Activated T-helper 9 cell treated with anti-CD3 and anti-CD28 coated beads, Interleukin-2, amount 50 U/mL, for 16 hours (primary cell): ENCODE measurements around the gene GALNT16.
"Not testable (repeated sequence)": the region's sequence is repeated elsewhere in the genome, so short reads cannot be mapped to it uniquely, and the experiment has no call there.

Experiments used
- DNase-seq: peaks from one replicate; pipeline ENCODE4 v3.0.0-alpha.2; 2020; ENCODE audit warnings: low read depth

GALNT16 gene

GRCh38 chr14:69285661-69286255 is 25.8 kb downstream of the GALNT16 start:
- no peak for DNase-seq

- DNase-seq: no peak
These were observed 27.4 kb downstream of the GALNT16 start for GRCh38 chr14:69287098-69288010.

GRCh38 chr14:69288011-69288771 is 28.2 kb downstream of the GALNT16 start:
- no peak for DNase-seq

- no peak for DNase-seq
These were observed 29.2 kb downstream of the GALNT16 start for GRCh38 chr14:69288956-69289705.

- no peak for DNase-seq
These were observed 30.0 kb downstream of the GALNT16 start for GRCh38 chr14:69289811-69290520.

DNA sequence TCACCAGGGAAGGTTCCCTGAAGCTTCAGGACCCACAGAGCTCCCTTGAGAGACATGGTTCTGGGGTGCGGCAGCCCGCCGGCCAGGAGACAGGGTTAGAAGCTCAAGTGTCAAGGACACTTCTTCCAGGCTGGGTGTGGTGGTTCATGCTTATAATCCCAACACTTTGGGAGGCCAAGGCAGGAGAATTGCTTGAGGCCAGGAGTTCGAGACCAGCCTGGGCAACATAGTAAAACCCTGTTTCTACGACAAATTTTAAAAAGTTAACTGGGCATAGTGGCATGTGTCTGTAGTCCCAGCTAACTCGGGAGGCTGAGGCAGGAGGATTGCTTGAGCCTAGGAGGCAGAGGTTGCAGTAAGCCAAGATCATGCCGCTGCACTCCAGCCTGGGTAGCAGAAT is 30.9 kb downstream of the GALNT16 start:
- not testable (repeated sequence) for DNase-seq

- DNase-seq: no peak
These were observed 31.4 kb downstream of the GALNT16 start for GRCh38 chr14:69291396-69291795.

GRCh38 chr14:69291891-69292561 is 32.1 kb downstream of the GALNT16 start:
- no peak for DNase-seq

DNA sequence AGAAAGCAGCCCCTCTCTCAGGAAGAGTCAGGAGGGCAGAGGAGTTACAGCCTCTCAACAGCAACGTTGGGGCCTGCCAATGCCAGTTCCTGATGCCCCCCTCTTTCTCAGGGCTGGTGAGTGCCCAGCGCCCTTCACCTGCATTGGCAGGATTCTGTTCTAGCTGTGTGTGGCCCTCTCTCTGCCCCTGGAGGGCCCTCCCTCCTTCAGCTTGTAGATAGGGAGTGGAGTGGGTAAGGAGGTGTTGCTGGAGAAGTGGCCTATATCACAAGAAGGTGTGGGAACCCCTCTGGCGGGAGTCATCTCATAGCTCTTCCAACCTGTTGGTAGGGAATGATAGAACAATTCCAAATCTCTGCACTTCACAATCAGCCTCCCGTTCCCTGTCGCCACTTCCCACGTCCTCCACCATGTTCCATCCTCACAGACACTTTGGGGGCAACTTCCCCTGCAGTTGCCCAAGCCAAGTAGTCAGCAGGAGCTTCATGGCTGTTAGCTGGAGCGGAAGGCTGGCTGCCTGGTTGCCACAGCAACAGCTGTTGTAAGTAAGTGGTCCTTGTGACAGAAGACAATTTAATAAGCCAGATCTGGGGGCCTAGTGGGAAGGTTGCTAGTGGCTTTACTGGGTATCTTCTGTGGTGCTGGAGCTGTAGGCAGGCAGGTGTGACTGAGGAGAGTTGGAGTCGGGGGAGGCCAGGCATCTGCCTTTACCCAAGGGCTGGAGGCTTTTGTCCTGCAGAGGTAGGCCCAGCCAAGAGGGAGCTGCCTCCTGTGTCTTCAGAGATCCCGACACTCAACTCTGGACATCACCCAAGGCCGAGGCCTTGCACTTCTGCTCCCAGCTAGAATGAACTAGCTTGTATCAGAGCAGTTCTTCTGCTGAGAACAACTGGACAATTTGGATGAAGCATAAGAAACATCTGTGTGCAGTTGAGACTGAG is 38.4 kb downstream of the GALNT16 start:
- no peak for DNase-seq

GRCh38 chr14:69299286-69300035 is 39.5 kb downstream of the GALNT16 start:
- DNase-seq: no peak

- DNase-seq: no peak
These were observed 40.8 kb downstream of the GALNT16 start for GRCh38 chr14:69300601-69301221.

DNA sequence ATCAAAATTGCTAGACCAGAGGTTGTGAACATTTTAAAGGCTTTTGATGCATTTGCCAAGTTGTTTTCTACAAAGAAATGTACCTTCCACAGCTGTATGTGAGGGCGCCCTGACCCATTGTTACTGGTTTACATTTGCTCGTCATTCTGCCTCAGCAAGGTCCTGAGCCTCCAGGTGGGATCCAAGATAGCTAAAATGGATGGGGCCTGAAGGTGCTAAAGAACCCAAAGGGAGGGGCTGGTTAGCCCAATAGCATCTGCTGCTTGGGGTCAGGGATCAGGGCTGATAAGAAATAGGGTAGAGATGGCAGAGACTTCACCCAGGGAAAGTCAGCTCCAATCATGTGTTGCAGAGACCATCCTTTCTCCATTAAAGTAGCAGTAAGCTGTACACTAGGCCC is 43.1 kb downstream of the GALNT16 start:
- no peak for DNase-seq

DNA sequence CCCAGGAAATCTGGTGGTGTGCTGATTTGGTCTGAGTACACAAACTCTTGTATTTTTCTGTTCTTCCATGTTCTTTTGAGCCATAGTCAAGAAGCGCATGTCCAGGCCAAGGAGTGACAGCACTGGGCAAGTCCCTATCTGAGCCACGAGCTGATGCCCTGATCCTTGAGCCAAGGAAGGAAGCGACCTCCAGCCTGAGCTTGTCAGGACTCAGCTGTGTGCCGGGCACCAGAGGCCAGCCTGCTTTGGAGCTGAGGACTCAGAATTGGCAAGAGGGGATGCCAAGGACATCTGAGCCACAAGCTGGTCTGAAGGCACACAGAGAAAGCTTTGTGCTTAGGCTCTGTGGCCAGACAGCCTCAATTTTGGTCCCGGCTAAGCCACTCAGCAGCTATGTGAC is 52.6 kb downstream of the GALNT16 start:
- no peak for DNase-seq

GRCh38 chr14:69313176-69313575 is 53.2 kb downstream of the GALNT16 start:
- DNase-seq: no peak

DNA sequence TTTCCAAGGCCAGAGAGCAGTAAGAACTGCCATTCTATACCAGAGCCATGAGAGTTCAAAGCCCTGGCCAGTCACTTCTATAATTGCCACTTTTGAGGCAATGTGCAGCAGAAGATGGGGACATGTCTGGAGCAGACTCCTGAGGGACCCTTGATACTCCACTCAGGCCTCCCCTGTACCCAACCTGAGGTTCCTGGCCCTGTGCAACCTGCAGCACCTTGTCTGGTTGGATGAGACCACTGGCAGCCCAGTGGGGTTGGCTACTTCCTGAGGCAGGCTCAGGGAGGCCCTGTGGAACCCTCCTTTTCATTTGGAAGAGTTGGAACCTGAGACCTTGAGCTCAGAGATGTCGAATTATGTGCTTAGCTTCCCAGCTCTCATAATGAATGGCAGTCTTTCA is 54.4 kb downstream of the GALNT16 start:
- DNase-seq: no peak

- DNase-seq: no peak
These were observed 55.3 kb downstream of the GALNT16 start for GRCh38 chr14:69315301-69315700.

DNA sequence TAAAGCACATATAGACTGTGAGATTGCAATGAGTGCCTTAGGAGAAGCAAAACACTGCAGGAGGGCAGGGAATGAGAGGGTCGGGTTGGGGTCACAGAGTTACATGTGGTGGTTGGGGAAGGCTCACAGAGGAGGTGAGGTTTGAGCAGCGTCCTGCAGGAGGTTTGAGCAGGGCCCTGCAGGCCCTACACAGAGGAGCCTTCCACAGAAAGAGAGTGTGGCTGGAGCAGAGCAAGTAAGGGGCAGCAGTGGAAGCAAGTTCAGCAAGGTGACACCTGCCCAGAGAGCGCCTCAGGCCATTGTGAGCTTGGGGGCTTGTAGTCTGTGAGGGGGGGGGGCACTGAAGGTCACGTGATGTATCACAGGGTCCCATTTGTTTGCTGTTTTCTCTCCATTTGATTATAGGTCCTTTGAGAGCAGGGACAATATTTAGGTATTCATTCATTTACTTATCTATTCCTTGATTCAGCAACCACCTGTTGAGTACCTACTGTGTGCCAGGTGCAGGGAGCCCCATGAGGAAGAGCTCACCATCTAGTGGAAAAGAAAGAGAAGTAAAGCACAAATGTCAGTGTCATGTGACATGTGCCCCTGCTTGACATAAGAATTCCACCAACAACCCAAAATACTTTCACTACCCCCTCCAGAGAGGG is 56.6 kb downstream of the GALNT16 start:
- DNase-seq: no peak
